ENCODE measurements around the gene RHOT2.

GRCh38 chr16:707062-707538 lies 39.2 kb downstream of the RHOT2 start:
- TF ChIP-seq CTCF (IDR thresholded peaks at IDR 0.05) = no peak
- no peak for TF ChIP-seq POLR2A (IDR thresholded peaks at IDR 0.05)

All from lower leg skin (tissue), 3 donors.